ENCODE measurements around the gene LDB3. TPM values are rescaled to one million over a fixed set of nuclear protein-coding genes. Genes with fewer than 3 reads are reported as not detected.
"Not testable (repeated sequence)": the region's sequence is repeated elsewhere in the genome, so short reads cannot be mapped to it uniquely, and the experiment has no call there.

LDB3 gene
- total and polyA plus RNA-seq, 11 donors: 165 to 1,759 (median 1,273) TPM

GRCh38 chr10:86642021-86642420 is 26.3 kb upstream of the LDB3 start:
- Histone ChIP-seq H3K9me3 (no peaks in the 10 kb centered on the region), H3K4me3 (no peak overlapping the region), H3K27me3 (no peaks in the 10 kb centered on the region), H3K36me3 (no peaks in the 10 kb centered on the region), H3K27ac (no peak overlapping the region), H3K4me1 (peaks cover 0 to 21% (median 9%) of the 10 kb centered on the region in 12 donors)
- TF ChIP-seq POLR2A (IDR thresholded peaks at IDR 0.05) (no peak), CTCF (IDR thresholded peaks at IDR 0.05) (peak in 4 of 12 donors; percentile 11 to 24 (median 15))
- DNase-seq (no peak), ATAC-seq (no peak)
- intact Hi-C loops (cut with DNase I): loop anchor here in 2 of 10 donors (5.0 kb wide), 2 partner anchors 40 to 260 kb away; no protein-coding TSS in a partner anchor

- no peak overlapping the region for H3K4me3 ChIP-seq
- TF ChIP-seq POLR2A (IDR thresholded peaks at IDR 0.05) (no peak), CTCF (IDR thresholded peaks at IDR 0.05) (peak in 4 of 12 donors; percentile 5 to 35 (median 24))
- intact Hi-C loops (cut with DNase I): loop anchor here in 2 of 10 donors (5.0 kb wide), 2 partner anchors 40 to 260 kb away; no protein-coding TSS in a partner anchor
- H3K27ac ChIP-seq: peak overlapping the region in 1 of 12 donors; percentile 27
- H3K4me1 ChIP-seq: peaks cover 0 to 21% (median 9%) of the 10 kb centered on the region in 12 donors
- H3K9me3 ChIP-seq: no peaks in the 10 kb centered on the region
- H3K36me3 ChIP-seq: no peaks in the 10 kb centered on the region
- ATAC-seq: peak in 2 of 4 donors; percentile 27 to 53
- DNase-seq: no peak
- no peaks in the 10 kb centered on the region for H3K27me3 ChIP-seq
- WGBS, 4 donors: 54 to 74% (median 58%) methylated on average over 5 of the region's 5 CpGs
Observed at GRCh38 chr10:86642499-86642898, 25.8 kb upstream of the LDB3 start.

- TF ChIP-seq POLR2A (IDR thresholded peaks at IDR 0.05) (no peak), CTCF (IDR thresholded peaks at IDR 0.05) (peak in 7 of 12 donors; percentile 9 to 41 (median 21))
- Histone ChIP-seq H3K9me3 (no peaks in the 10 kb centered on the region), H3K27me3 (no peaks in the 10 kb centered on the region), H3K27ac (peak overlapping the region in 1 of 12 donors; percentile 5), H3K4me3 (no peak overlapping the region), H3K4me1 (peaks cover 0 to 29% (median 15%) of the 10 kb centered on the region in 12 donors), H3K36me3 (no peaks in the 10 kb centered on the region)
- peak in 2 of 4 donors; percentile 3 to 20 for ATAC-seq
- peak in 2 of 5 donors; percentile 61 to 66 for DNase-seq
- intact Hi-C loops (cut with DNase I): loop anchor here in 2 of 10 donors (5.0 kb wide), 2 partner anchors 38 to 258 kb away; no protein-coding TSS in a partner anchor
- WGBS, 4 donors: 57 to 75% (median 64%) methylated on average over 1 to 5 of the region's 5 CpGs
Observed at GRCh38 chr10:86644152-86644793, 24.0 kb upstream of the LDB3 start.

GRCh38 chr10:86644794-86645445 is 23.4 kb upstream of the LDB3 start:
- Histone ChIP-seq H3K4me3 (no peak overlapping the region), H3K9me3 (no peaks in the 10 kb centered on the region), H3K36me3 (no peaks in the 10 kb centered on the region), H3K27ac (peak overlapping the region in 1 of 12 donors; percentile 13), H3K4me1 (peaks cover 0 to 36% (median 20%) of the 10 kb centered on the region in 12 donors), H3K27me3 (no peaks in the 10 kb centered on the region)
- intact Hi-C loops (cut with DNase I): loop anchor here in 2 of 10 donors (5.0 kb wide), 2 partner anchors 37 to 257 kb away; no protein-coding TSS in a partner anchor
- peak in 1 of 5 donors; percentile 48 for DNase-seq
- TF ChIP-seq POLR2A (IDR thresholded peaks at IDR 0.05) (no peak), CTCF (IDR thresholded peaks at IDR 0.05) (no peak)
- WGBS, 4 donors: 77 to 95% (median 90%) methylated on average over 4 to 5 of the region's 5 CpGs
- peak in 1 of 4 donors; percentile 3 for ATAC-seq

GRCh38 chr10:86645621-86646165 is 22.6 kb upstream of the LDB3 start:
- H3K36me3 ChIP-seq; H3K4me3 ChIP-seq; H3K9me3 ChIP-seq; H3K27me3 ChIP-seq; ATAC-seq; H3K27ac ChIP-seq; DNase-seq; intact Hi-C loops (cut with DNase I): not testable (repeated sequence)
- WGBS, 4 donors: 95 to 96% (median 95%) methylated on average over 5 of the region's 5 CpGs
- H3K4me1 ChIP-seq: peaks cover 0 to 44% (median 21%) of the 10 kb centered on the region in 12 donors

Measured in heart left ventricle (tissue), 16 donors.